AG08395 (cell line): ENCODE measurements around the gene TMEM238.
"Not testable (repeated sequence)": the region's sequence is repeated elsewhere in the genome, so short reads cannot be mapped to it uniquely, and the experiment has no call there.

Source experiments
- DNase-seq: peaks from one replicate; pipeline ENCODE4 v3.0.0; 2012; ENCODE audit warnings: mixed read lengths, low spot score

The TMEM238 gene

GRCh38 chr19:55401390-55401789, 17.3 kb upstream of the TMEM238 start:
- not testable (repeated sequence) for DNase-seq

DNA sequence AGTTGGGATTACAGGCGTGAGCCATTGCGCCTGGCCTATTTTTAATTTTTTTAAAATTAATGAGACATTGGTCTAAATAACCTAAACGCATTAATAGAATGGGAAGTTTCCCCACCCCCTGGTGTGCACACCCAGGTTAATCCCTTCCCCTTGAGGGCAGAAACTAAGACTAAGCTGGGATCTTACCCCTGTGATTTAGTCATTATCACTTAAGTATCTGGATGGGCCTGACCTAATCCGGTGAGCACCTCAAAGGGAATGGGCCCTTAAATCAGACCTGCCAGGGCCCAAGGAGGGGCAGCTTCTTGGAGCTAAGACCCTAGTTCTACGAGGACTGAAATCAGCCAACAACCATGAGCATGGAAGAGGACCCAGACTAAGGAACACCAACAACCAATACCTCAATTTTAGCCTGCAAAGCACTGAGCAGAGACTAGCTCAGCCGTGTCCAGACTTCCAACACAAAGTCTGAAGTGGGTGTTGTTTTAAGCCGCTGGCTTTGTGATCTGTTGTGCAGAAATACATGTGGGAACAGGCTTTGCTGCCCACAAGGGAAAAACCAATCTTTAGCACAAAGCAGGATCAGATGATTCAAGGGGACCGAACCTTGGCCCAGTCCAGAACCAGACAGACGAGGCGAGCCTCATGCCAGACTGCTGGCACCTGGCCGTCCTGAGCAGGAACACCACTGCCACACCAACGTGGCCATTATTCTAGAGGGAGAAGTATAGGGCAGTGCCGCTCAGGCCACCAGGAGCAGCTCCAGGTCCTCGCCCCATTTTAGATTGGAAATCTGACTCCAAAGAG, 16.4 kb upstream of the TMEM238 start:
- DNase-seq: no peak

GRCh38 chr19:55398200-55398925, 14.3 kb upstream of the TMEM238 start:
- no peak for DNase-seq

DNA sequence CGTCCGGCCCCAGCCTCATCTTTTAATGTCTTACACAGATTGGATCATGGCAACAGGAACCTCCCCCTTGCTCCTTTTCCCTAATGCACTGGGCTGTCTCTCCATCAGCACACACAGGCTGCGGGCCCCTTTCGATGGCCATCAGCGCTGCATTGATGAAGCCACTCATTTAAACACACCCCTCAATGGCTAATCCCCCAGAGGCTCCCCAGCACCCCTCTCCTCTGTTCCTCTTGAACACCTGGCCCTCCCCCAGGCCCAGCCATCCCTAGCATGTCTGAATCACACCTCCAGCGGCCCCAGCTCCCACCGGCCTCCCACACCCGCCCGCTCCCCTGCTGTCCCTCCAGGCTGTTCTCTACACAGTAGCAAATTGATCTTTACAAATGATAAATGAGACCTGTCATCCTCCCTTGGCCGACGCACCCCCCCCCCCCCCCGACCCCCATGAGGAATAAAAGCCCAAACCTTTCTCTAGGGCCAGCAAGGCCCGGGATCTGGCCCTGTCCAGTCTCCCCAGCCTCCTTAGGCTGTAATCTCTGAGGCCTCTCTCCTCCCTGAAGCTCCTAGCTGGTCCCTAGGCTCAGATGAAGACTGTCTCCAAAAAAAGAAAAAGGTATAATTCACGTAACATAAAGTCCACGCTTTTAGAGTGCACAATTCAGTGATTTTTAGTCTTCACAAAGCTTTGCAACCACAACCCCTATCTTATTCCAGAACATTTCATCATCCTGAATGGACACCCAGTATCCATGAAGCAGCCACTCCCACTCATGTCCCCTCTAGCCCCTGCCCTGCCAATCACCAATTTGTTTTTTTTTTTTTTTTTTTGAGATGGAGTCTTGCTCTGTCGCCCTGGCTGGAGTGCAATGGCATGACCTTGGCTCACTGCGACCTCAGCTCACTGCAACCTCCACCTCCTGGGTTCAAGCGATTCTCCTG, 9.0 kb upstream of the TMEM238 start:
- DNase-seq: no peak

GRCh38 chr19:55391702-55392615, 7.9 kb upstream of the TMEM238 start:
- DNase-seq: peak; percentile 28

GRCh38 chr19:55391191-55391670, 7.1 kb upstream of the TMEM238 start:
- DNase-seq: no peak

GRCh38 chr19:55390461-55390880, 6.4 kb upstream of the TMEM238 start:
- no peak for DNase-seq

GRCh38 chr19:55389386-55390317, 5.6 kb upstream of the TMEM238 start:
- DNase-seq: no peak

DNA sequence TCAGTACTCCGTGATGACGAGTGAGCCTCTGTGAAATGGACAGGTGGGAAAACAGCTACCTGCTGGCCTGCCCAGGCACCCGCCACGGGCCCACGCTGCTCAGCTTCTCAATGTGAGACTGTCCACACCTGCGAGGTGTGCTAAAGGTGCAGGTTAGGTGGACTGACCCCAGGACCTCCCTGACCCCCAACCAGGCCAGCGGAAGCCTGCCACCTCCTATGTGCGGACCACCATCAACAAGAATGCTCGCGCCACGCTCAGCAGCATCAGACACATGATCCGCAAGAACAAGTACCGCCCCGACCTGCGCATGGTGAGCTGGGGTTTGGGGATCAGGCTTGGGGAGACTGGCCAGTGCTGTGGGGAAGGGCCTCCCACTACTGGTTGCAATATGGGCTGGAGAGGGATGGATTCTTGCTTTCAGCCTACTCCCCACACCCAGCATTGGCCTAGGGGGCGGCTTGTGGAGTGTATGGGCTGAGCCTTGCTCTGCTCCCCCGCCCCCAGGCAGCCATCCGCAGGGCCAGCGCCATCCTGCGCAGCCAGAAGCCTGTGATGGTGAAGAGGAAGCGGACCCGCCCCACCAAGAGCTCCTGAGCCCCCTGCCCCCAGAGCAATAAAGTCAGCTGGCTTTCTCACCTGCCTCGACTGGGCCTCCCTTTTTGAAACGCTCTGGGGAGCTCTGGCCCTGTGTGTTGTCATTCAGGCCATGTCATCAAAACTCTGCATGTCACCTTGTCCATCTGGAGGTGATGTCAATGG, 3.8 kb upstream of the TMEM238 start:
- no peak for DNase-seq

GRCh38 chr19:55386493-55386971, 2.4 kb upstream of the TMEM238 start:
- DNase-seq: no peak

GRCh38 chr19:55385724-55386492, 1.8 kb upstream of the TMEM238 start, which contains the start of gene RPL28:
RPL28 (plus strand) TSS chr19:55385932; CDS start chr19:55386358, 426 bp downstream.
- DNase-seq: peak; percentile 98

DNA sequence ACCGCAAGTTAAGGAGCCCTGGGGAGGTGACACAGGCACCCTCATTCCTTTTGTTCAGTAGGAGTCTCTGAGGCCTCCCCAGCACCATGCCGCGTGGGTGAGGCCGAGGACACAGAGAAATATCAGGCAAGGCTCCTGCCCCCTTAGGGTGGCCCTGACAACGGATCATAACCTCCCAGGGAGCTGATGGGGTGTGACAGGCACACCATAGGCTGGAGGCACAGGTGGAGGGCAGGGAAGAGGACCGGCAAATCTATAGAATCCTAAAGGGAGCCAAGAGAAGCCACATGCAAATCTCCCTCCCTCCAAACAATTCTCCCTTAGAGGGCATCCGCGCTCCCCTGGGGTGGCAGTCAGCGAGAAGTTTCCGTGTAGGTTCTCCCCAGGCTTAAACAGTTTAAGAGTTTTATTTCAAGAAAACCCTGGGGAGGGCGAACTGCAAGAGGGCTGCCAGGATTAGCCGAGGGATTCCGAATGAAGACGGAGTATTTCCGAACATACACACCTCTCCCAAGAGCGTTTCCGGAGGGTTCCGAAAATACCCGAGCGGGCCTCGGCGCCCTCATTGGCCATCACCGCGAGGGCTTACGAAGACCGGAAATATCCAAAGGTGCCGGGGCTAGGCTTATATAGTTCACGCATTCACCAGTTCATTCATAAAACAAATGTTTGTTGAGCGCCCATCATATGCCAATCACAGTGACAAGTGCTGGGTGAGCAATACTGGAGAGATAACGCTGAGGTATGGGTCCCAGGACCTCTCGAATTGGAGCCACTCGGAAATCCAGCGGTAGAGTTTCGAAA, 1.0 kb upstream of the TMEM238 start:
- peak; percentile 93 for DNase-seq

- peak; percentile 74 for DNase-seq
Measured at GRCh38 chr19:55383279-55384130, 587 bp downstream of the TMEM238 start.

- DNase-seq: no peak
Measured at GRCh38 chr19:55382522-55383054, 1.5 kb downstream of the TMEM238 start.

GRCh38 chr19:55382013-55382412, 2.1 kb downstream of the TMEM238 start:
- no peak for DNase-seq

GRCh38 chr19:55379174-55379573, 4.9 kb downstream of the TMEM238 start:
- no peak for DNase-seq
